CMK (cell line): ENCODE data around the gene EPB41L2.

Experiments used
- DNase-seq: peaks from one replicate; pipeline ENCODE4 v3.0.0-alpha.2; 2010; ENCODE audit warnings: low read depth

The EPB41L2 gene

DNA sequence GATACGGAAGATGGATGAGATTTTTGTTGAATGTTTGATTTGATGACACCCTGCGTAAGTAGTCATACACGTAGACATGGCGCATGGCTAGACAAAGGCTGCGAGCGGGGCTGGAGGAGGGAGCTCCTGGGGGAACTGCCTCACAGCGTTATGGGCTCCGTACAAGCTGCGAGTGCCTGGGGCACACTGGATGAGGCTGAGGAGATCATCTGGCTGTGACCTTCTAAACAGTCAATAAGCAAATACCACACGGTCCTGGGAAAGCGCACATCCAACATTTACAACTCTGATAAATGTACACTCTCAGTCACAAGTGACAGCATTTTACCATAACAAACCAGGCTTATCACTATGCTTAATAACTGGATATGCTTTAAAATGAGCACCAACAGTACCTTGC lies 198.7 kb downstream of the EPB41L2 start:
- DNase-seq: no peak

DNA sequence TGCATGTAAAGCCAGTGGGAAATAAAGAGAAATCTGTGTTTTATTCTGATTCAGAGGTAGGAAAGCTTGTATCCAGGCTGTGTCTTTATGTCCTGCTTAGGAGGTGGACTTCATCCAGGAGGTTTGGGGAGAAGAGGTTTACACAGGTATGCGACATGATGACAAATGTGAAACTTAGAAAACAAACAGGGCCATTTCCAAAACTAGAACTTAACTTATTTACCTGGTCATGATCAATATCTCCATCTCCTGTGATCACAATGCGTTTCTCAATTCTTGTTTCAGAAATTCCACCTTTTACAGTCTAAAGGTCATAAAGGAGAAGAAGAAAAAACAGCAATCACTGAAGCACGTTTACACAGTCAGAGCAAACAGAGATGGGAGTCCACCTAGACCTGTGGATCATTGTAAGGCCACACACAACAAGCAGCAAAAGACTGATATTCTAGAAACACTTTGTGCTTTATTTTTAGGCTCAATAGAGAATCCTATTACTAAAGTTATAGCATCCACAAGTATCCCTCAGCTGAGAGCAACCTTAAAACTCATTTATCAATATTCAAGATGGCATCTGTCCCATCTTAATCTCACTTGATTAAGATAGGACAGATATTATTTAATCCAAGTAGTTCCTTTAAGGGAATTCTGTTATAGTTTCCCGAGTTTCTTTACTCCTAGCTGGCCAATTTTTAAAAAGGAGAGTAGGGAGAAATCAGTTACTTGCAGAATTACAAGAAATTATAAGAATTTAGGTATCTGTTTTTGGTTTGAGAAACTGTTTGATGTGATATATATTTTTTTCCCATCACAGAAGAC lies 199.4 kb downstream of the EPB41L2 start:
- DNase-seq: no peak

- DNase-seq: no peak
These were observed 200.7 kb downstream of the EPB41L2 start for GRCh38 chr6:130862370-130862769.

- DNase-seq: no peak
These were observed 203.7 kb downstream of the EPB41L2 start for GRCh38 chr6:130859161-130859867.

- DNase-seq: no peak
These were observed 204.4 kb downstream of the EPB41L2 start for GRCh38 chr6:130858498-130859160.

GRCh38 chr6:130858054-130858453 lies 205.0 kb downstream of the EPB41L2 start:
- DNase-seq: no peak

- DNase-seq: no peak
These were observed 209.4 kb downstream of the EPB41L2 start for GRCh38 chr6:130853555-130854183.

GRCh38 chr6:130852844-130853554 lies 210.0 kb downstream of the EPB41L2 start:
- no peak for DNase-seq

DNA sequence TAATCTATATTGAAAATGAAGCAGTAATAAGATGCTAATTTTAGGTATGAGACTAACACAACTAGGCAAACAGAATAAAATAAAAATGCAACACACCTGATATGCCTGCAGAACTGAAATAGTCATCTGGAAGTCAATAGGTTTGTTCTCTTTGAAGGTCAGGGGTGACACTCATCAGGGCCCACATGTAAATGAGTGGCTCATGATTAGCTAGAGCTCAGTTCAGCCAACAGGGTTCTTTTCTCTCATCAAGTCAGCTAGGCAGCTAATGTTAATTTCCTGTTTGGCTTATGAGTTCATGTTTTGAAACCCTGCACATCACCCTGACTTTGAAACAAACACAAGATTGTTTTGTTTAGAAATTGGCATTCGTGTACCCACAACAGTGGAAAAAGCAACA lies 212.0 kb downstream of the EPB41L2 start:
- DNase-seq: no peak

DNA sequence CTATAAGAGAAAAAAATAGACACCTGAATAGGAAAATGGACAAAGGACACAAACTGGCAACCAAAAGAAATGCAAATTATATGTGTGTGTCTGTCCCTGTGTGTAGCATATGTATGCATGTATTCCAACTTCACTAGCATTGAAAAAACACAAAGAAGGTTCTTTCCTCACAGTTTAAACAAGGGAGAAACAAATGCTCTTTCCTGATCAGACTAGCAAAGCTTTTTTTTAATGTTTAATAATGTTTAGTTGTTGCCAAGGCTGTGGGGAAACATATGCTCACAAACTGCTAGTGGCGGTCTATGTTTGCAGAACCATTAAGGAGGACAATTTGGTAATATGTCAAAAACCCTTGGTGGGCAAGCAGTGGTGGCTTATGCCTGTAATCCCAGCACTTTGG lies 213.5 kb downstream of the EPB41L2 start:
- DNase-seq: no peak

DNA sequence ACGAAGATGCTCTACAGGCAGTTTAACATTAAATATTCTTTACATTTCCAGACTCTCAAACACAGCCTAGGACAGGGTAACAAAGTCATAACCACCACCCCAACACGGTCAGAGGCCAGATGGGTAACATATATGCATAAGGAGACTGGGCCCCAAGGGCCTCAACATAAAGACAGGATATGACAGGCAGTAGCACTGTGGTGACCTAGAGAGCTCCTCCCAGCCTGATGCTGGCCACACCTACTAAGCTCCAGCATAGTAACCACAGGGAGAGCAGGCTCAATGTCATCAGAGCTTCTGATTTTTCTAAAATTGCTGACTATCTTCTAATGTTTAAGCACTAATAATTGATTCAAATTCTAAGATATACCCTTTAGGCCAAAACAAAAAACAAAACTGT lies 214.1 kb downstream of the EPB41L2 start:
- no peak for DNase-seq

DNA sequence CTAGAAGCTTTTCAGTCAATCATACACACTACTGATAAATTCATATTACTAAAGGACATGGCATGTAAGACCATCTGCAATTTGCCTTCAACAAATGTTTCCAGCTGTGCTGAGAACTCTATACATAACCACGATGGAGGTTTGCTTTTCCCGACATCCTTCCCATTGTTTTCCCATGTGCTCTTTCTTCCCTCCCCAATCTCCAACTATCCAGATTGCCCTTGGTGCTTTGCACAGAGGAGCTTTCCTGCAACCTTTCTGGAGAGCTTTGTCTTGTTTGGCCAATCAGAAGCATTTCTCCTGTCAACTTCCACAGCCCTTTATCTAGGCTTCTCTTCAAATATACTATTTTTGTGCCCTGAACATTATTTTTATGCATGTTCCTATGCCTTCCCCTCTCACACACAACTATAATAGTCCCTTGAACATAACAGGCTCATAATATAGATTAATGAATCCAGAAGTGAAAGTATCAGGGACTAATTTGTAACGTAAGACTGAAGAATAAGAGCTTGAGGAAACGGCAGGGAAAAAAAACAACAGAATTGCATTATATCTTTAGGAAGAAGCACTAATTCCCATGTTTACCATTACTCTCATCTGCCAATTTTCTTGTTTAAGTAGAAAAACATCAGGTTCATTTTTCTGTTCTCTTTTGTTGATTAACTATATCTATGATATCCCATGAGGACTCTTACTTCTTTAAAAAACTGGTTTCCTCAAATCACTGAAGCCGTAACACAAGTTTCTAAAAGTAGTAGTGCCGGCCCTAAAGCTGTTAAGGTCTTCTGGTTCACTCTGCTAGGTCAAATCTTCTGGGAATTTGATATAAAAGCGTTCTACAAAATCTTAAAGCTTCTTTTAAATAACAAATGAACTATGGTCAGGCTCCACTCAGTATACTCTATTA lies 215.8 kb downstream of the EPB41L2 start:
- no peak for DNase-seq

- no peak for DNase-seq
These were observed 216.5 kb downstream of the EPB41L2 start for GRCh38 chr6:130846501-130846900.

DNA sequence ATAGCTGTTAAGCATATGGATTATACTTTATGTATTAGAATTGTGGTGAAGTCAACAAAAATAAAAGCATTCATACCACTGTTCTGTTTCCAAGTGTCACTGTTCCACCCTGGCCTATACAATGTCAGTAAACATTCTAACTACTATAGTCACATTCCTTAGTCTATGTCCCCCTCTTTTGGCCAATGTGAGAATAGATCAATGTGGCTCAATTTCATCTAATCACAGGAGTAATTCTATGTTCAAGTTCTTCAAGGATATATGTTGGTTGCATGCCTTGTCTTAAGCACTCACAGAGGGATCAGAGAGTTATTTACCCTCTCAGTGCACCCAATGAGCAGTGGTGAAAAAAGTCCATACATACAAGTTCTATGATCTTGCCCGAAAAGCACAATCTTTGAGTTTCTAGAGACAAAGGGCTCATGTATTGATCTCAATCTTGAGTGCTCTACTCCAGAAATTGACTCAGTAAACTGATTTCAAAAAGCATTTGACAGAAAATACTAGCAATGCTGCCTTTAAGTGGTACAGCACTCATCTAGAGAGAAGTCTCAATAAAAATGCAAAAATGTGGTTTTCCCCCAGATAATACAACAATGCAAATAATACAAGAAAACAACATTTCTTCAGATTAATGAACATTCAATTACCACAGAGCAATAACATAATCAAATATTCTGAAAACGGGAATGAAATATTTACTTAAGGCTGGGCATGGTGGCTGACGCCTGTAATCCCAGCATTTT lies 219.3 kb downstream of the EPB41L2 start:
- DNase-seq: peak; percentile 7

DNA sequence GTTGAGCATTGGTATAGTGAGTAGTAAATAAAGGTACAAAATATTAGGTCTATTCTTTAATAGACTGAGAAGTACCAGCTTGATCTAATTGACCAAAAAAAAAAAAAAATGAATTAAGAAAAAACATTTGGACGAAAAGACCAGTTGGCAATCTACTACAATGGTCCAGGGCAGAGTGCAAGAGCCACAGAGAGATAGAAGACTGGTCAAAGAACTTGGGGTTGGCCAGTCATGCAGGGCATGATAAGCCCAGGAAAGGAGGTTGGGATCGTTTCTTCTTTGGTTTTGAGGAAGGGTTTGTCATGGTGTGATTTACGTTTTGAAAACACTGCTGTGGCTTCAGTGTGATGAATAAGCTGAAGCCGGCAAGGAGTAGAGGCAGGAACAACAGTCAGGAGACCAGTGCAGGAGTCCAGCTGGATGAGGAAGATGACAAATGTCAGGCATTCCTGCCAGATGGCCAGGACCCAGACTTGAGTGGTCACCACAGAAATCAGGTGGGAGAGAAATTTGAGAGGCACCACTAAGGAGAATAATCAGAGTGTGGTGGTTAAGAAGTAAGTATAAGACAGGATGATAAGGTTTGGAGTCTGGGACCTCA lies 221.8 kb downstream of the EPB41L2 start:
- DNase-seq: no peak

DNA sequence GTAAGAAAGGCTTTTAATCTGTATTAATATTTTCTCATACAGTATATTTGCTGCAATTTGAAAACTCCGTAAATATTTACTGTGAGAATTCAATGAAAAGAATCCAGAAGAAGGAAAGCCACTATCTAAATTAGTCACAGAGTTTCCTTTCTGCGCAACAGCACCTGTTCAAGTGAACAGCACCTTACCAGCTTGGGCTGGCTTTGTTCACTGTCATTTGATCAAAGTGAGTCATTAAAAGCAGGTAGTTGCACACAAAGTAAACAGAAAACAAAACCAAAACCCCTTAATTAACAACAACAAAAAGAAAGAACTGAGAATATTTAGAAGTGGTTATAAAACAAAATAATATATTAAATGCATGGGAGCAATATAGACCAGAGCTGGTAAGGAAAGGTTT lies 223.0 kb downstream of the EPB41L2 start:
- no peak for DNase-seq

DNA sequence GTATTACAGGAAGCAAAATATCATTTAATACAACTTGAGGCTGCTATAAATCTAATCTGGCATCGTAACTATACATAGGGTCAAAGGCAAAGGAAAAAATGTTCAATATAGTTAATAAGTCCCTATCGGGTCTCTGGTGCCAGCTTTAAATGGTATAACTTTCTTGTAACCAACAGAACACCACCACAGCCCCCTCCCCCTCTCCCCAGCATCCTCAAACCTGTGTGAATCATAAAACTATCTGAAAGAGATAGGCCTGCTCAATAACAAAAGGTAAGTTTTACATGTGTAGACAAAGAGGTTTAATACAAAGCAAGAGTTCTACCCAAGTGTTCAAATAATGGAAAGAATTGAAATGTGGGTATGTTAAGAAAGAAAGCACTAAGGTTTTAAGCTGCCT lies 223.7 kb downstream of the EPB41L2 start:
- DNase-seq: no peak

- DNase-seq: no peak
These were observed 224.1 kb downstream of the EPB41L2 start for GRCh38 chr6:130838951-130839350.

GRCh38 chr6:130838250-130838860 lies 224.7 kb downstream of the EPB41L2 start:
- DNase-seq: no peak
